Activated CD8-positive, alpha-beta memory T cell treated with anti-CD3 and anti-CD28 coated beads, Interleukin-2, amount 50 U/mL, for 1 hour (primary cell): ENCODE data around the gene A2M.
"Not testable (repeated sequence)": the region's sequence is repeated elsewhere in the genome, so short reads cannot be mapped to it uniquely, and the experiment has no call there.

Source experiments
- DNase-seq: peaks from one replicate; pipeline ENCODE4 v3.0.0-alpha.2; 2020; ENCODE audit errors: extremely low read depth

The A2M gene

DNA sequence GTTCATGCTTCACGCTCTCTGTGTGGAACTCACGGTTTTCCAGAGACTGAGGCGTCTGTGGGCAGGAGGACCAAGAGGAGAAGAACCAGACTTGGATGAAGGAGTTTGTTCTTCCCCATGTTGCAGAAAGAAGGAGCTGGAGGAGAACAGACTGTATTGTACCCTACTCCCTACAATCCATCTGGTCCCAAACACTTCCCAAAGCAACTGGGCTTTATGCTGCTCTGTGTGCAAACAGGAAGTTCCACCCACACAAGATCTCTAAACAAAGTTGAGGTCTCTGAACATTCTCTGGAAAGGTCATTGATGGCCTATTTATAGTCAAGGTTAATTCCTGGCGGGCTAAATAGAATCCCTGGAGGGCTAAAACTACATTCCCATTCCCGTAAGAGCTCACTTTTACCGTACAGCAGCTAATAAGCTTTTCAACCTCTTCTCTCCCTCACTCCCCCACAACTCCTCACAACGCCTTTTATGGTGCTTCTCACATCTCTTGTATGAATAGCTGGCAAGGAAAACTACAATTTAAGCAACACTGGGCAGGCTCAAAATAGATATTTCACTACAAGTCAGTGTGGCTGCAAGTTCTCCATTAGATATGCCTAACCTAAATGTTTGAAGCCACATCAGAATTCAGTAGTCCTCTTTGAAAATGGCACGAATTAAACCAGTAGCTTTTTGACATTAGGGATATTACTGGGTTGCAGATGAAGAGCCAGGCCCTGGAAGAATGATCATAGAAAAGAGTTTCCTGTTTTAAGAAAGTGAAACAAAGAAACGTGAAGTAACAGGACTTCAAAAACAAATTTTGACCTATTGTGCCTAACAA lies at the start of gene A2M:
TSS of gene A2M (minus strand) at position 189 of the 829 bp plus-strand sequence. CDS start at position 119, 70 bp downstream.
- no peak for DNase-seq

GRCh38 chr12:9163392-9163791 lies 47.7 kb upstream of the A2M start:
- no peak for DNase-seq

GRCh38 chr12:9156119-9156518 lies 40.4 kb upstream of the A2M start:
- DNase-seq: no peak

- DNase-seq: no peak
These were observed 33.7 kb upstream of the A2M start for GRCh38 chr12:9149372-9149771.

- no peak for DNase-seq
These were observed 33.2 kb upstream of the A2M start for GRCh38 chr12:9148926-9149325.

GRCh38 chr12:9147461-9147860 lies 31.7 kb upstream of the A2M start:
- no peak for DNase-seq

DNA sequence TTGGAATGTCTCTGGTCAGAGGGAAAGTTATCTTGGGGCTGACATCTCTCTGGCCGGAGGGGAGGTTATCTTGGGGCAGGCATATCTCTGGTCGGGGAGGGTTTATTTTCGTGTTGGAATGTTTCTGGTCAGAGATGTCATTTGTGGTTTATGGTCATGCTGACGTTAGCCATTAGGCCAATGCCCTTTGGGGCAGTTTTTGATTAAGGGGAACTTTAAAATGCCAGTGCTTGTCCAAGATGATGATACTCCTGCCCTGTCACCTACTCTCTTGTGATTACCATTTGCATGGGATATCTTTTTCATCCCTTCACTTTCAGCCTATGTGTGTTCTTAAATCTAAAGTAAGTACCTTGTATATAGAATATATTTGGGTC lies 29.0 kb upstream of the A2M start:
- DNase-seq: no peak

DNA sequence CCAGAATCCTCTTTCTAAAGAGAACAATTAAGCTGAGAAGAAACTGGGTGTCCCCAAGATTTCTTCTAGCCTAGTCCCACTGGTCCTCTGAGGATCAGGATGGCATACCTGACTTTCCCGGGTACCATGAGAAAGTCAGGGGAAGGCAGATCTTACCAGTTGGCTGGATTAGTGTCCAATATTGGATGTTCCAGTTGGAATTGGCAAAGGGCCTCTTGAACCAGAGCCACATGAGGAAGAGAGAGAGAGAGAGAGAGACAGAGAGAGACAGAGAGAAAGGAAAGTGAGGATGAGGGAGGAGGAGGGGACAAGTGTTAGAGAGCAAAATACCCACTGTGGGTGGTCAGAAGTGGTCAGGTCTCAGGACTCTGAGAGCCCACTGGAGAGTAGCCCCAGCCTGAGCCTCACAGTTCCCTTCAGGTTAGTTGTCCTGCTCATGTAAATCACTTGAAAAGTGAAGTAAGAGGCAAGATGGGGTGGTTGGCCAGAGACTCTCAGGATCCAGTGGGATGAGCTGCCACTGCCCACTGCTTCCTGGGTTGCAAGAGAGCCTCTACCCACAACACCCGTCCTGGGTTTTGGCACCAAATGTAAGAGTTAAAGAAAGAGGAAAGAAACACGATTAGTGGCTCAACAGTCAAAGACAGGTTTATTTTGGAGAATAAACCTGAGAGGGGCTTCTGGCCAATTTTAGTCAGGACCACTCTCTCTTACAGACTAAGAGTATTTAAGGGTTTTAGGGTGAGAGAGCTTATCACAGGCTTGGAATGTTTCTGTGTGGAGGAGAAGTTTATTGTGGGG lies 28.4 kb upstream of the A2M start:
- no peak for DNase-seq

GRCh38 chr12:9143137-9143536 lies 27.4 kb upstream of the A2M start:
- no peak for DNase-seq

DNA sequence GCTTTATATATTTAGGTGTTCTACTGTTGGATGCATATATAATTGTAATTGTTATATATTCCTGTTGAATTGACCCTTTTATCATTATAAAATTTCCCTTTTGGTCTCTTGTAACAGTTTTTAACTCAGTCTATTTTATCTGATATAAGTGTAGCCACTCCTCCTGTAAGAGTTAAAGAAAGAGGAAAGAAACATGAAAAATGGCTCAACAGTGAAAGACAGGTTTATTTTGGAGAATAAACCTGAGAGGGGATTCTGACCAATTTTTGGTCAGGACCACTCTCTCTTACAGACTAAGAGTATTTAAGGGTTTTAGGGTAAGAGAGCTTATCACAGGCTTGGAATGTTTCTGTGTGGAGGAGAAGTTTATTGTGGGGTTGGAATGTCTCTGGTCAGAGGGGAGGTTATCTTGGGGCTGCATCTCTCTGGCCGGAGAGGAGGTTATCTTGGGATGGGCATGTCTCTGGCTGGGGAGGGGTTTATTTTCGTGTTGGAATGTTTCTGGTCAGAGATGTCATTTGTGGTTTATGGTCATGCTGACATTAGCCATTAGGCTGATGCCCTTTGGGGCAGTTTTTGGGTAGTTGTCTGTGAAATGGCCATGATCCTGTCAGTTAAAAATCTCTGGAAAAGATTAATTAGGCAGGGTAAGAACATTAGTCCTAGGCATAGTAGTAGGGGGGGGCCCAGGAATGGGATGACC lies 24.0 kb upstream of the A2M start:
- DNase-seq: not testable (repeated sequence)

DNA sequence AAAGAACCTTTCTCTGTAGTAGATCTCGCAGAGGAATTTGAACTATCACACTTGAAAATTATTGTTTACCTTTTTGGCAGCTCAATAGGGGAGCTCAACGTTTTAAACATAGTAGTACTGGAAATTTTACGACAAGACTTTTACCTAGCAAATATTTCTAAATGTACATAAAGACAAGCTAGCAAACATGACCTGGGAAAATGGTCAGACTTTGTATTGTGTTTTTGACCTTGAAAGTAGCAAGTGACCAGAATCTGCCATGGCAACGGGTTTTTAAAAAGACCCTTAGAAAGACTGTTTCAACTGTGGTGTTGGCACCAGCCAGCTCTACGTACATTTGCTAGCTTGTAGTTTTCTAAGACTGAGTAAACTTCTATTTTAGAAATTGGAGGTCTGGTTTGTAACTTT lies 20.2 kb upstream of the A2M start:
- no peak for DNase-seq

- DNase-seq: no peak
These were observed 19.4 kb upstream of the A2M start for GRCh38 chr12:9134981-9135628.

DNA sequence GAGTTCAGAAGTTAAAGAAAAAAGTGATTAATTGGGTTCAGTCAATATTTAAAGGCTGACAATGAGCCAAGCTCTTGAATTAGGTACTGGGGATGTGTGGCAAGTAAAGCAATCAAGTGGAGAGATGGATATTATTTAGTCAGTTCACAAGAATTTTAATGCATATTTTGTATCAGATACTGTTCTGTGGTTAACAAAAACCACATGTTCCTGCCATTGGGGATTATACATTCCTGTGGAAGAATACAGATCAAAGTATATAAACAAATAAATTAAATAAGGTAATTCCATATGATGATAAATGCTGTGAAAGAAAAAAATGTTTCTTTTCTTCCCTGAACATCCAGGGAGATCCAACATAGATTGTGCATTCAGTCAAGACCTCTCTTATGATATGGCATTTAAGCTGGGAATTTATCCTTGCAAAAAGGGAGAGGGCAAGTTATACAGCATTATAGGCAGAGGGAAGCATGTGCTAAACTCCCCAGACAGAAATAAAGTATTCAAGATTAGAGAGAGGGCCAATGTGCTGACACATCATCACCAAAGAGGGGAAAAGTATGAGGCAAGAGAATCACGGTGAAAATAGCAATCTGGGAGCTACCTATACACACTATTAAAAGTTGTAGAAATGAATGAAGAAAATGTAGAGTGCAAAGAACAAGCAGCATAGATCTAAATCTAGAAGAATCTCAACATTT lies 17.6 kb upstream of the A2M start:
- no peak for DNase-seq

GRCh38 chr12:9132008-9132535 lies 16.4 kb upstream of the A2M start:
- DNase-seq: no peak

DNA sequence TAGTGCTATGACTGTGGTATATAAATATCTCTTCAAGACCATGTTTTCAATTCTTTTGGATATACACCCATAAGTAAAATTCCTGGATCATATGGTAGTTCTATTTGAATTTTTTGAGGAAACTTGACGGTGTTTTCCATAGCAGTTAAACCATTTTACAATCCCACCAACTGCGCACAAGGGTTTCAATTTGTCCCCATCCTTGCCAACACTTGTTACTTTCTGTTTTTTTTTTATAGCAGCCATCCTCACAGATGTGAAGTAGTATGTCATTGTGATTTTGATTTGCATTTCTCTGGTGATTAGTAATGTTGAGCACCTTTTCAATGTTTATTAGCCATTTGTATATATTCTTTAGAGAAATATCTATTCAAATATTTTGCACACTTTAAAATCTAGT lies 14.5 kb upstream of the A2M start:
- DNase-seq: no peak

DNA sequence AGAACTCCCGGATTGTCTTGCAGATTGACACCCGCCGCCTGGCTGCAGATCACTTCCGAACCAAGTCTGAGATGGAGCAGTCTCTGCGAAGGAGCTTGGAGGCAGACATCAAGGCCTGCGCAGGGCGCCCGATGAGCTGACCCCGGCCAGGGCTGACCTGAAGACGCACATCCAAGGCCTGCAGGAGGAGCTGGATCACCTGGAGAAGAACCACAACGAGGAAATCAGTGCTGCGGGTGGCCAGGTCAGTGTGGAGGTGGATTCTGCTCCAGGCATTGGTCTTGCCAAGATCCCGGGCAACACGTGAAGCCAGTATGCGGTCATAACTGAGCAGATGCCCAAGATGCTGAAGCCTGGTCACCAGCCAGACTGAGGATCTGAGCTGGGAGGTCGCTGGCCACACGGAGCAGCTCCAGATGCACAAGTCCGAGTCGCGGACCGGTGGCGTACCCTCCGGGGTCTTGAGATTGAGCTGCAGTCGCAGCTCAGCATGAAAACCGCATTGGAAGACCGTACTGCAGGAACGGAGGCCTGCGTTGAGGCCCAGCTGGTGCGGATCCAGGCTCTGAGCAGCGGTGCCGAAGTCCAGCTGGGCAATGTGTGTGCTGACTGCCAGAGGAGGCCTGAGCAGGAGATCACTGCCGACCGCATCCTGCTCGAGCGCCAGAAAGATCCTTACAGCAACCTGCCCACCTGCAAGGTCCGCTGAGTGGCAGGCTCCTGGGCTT lies 12.4 kb upstream of the A2M start:
- DNase-seq: no peak

GRCh38 chr12:9127484-9127883 lies 11.8 kb upstream of the A2M start:
- no peak for DNase-seq

DNA sequence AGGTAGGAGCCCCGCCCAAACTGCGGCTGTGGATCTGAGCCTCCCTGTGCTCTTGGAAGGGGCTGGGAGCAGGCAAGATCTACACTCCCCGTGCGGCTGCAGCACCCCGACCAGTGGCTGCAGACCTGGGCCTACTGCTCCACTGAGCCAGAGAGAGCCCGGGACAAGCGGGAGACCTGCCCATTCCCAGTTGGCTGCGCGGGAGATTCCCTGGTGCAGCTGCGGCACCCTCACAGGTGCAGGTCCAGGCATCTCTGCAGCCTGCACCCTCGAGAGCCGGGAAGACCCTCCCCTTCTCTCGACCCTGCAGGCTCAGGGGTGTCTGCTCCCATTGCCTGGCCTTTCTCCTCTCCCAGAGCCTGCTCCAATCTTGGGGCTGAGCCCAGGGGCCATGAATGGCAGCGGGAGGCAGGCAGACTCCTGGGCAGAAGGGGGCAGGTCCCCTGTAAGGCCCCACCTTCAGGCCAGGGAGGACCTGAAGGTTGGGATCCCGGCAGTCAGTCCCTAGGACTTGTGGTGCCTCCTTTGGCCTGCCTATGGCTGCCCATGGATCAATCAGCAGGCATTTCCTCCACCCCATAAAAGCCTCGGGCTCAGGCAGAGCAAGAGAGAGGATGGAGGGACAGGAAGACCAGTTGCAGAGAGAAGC lies 8.8 kb upstream of the A2M start:
- no peak for DNase-seq

DNA sequence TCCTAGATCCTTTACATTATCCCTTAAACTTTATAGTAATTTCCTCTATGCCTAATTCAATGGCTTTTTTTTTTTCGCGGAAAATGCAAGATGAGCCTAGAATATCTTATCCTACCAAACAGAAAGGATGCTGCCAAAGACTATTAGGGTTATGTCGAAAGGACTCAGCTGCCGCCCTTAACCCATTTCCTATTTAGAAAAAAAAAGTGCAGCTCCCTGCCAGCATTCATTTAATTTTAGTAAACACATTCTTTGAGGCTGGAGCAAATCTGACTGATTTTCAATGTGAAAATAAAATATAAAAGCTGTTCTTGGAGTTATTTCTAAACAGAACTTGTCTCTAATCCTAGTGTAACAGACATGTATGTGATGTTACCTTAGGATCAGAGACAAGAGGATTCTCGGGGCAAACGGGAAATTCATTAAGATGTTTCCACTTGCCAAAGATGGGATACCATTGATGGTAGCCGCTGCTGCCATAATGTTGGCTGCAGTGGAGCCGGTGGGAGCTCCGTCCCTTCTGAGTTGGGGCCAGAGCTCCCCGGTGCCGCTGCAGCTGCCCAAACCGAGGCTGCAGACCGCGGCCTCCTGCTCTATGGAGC lies 8.2 kb upstream of the A2M start:
- DNase-seq: no peak
